Measurements from ENCODE around the gene TAGLN. TPM values are rescaled to one million over a fixed set of nuclear protein-coding genes. Genes with fewer than 3 reads are reported as not detected.
"Not testable (repeated sequence)": the region's sequence is repeated elsewhere in the genome, so short reads cannot be mapped to it uniquely, and the experiment has no call there.

Gene TAGLN
- total and polyA plus RNA-seq, 4 donors: 4,857 to 13,815 (median 11,407) TPM

DNA sequence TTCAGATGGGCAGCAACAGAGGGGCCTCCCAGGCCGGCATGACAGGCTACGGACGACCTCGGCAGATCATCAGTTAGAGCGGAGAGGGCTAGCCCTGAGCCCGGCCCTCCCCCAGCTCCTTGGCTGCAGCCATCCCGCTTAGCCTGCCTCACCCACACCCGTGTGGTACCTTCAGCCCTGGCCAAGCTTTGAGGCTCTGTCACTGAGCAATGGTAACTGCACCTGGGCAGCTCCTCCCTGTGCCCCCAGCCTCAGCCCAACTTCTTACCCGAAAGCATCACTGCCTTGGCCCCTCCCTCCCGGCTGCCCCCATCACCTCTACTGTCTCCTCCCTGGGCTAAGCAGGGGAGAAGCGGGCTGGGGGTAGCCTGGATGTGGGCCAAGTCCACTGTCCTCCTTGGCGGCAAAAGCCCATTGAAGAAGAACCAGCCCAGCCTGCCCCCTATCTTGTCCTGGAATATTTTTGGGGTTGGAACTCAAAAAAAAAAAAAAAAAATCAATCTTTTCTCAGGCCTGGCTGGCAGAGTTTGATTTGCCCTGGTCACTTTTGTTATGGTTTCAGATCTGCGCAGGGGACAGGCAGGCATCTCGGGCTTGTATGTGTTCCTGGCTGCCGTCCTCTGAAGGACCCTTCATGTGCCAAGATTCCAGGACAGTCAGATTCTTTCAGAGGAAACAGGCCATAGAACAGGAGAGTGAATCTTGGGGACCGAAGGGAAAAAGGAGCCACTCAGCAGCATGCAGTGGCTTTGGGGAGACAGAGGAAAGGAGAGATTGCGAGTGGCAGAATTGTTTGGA is 5.3 kb downstream of the TAGLN start:
- H3K36me3 ChIP-seq (ENCODE audit: control insufficient read depth in 1 of 2, insufficient read depth in 2 of 2, low read length in 1 of 2): peaks cover 0 to 21% of the 10 kb centered on the region in 2 donors
- intact Hi-C loops (cut with DNase I): loop anchor here in 1 of 2 donors (5.0 kb wide), 1 partner anchor 72 kb away; no protein-coding TSS in a partner anchor
- H3K9me3 ChIP-seq (ENCODE audit: control insufficient read depth, low read length): no peaks in the 10 kb centered on the region
- no peaks in the 10 kb centered on the region for H3K27me3 ChIP-seq (ENCODE audit: control insufficient read depth in 1 of 2, insufficient read depth in 2 of 2, low read length in 1 of 2)
- DNase-seq: peak in 1 of 2 donors; percentile 56
- WGBS, 2 donors: 12 to 17% methylated on average over 16 to 17 of the region's 17 CpGs
- H3K4me1 ChIP-seq (ENCODE audit: control insufficient read depth in 1 of 2, insufficient read depth in 2 of 2, low read length in 2 of 2): no peaks in the 10 kb centered on the region
- H3K27ac ChIP-seq (ENCODE audit: low read depth in 1 of 2, low read length in 2 of 2): peak overlapping the region; percentile 31 to 62
- ATAC-seq (ENCODE audit: low FRiP score): no peak
- peak overlapping the region; percentile 23 to 98 for H3K4me3 ChIP-seq (ENCODE audit: low read length in 2 of 2)

DNA sequence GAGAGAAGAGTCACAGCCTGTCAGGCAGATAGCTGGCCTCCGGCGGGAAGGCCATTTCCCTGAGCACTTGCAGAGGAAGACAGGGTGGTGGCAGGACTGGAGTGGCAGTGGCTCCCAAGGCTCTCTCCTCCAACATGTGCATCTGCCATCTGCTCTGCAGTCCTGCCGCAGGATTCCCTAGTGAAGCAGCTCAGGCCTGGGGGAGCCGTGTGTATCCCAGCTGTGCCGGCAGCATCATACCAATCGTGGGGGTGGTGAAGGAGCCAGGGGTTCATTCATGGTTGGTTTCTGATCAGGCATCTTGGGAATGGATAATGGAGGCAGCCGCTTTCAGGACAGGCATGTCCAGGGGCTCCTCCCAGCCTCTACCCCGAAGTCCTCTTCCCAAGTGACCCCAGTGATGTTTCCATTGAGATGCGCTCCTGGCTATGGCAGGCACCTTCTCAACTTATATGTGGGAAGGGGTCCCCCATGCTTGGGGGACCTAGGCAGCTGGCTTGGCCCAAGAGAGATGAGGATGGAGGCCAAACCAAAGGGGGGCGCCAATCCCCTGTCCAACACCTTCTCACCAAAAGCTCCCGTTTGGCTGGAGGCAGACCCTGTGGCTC is 6.1 kb downstream of the TAGLN start:
- intact Hi-C loops (cut with DNase I): loop anchor here in 1 of 2 donors (5.0 kb wide), 1 partner anchor 73 kb away; no protein-coding TSS in a partner anchor
- Histone ChIP-seq H3K27ac (ENCODE audit: low read depth in 1 of 2, low read length in 2 of 2) (peak overlapping the region; percentile 31 to 33), H3K36me3 (ENCODE audit: control insufficient read depth in 1 of 2, insufficient read depth in 2 of 2, low read length in 1 of 2) (peaks cover 0 to 21% of the 10 kb centered on the region in 2 donors), H3K27me3 (ENCODE audit: control insufficient read depth in 1 of 2, insufficient read depth in 2 of 2, low read length in 1 of 2) (no peaks in the 10 kb centered on the region), H3K9me3 (ENCODE audit: control insufficient read depth, low read length) (no peaks in the 10 kb centered on the region), H3K4me1 (ENCODE audit: control insufficient read depth in 1 of 2, insufficient read depth in 2 of 2, low read length in 2 of 2) (no peaks in the 10 kb centered on the region), H3K4me3 (ENCODE audit: low read length in 2 of 2) (no peak overlapping the region)
- 54 to 64% methylated on average over 11 of the region's 11 CpGs for WGBS, 2 donors
- ATAC-seq (ENCODE audit: low FRiP score) (no peak), DNase-seq (no peak)

DNA sequence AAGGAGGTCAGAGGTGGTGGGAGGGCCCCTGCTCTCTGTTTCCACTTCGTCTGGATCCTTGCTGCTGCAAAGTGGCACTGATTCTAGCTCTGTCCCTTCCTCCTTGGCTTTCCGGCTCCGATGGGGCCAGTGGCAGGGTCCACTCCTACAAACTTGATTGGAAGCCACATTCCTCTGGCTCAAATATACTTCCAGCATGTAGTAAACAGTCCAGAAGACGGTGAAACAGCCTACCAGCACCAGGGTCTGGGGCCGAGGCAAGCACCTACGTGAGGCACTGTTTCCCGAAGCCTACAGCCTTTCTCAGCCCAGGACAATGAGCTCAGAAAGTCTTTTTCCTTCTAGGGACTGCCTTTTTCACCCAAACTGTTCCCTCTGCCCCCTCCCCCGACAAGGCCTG is 6.9 kb downstream of the TAGLN start:
- ATAC-seq (ENCODE audit: low FRiP score): peak; percentile 8
- 31 to 43% methylated on average over 6 to 8 of the region's 8 CpGs for WGBS, 2 donors
- DNase-seq; H3K4me3 ChIP-seq (ENCODE audit: low read length in 2 of 2); H3K4me1 ChIP-seq (ENCODE audit: control insufficient read depth in 1 of 2, insufficient read depth in 2 of 2, low read length in 2 of 2); H3K9me3 ChIP-seq (ENCODE audit: control insufficient read depth, low read length); H3K27me3 ChIP-seq (ENCODE audit: control insufficient read depth in 1 of 2, insufficient read depth in 2 of 2, low read length in 1 of 2): not testable (repeated sequence)
- H3K27ac ChIP-seq (ENCODE audit: low read depth in 1 of 2, low read length in 2 of 2): peak overlapping the region in 1 of 2 donors; percentile 8
- intact Hi-C loops (cut with DNase I): loop anchor here in 1 of 2 donors (5.0 kb wide), 1 partner anchor 74 kb away; no protein-coding TSS in a partner anchor
- peaks cover 0 to 21% of the 10 kb centered on the region in 2 donors for H3K36me3 ChIP-seq (ENCODE audit: control insufficient read depth in 1 of 2, insufficient read depth in 2 of 2, low read length in 1 of 2)

DNA sequence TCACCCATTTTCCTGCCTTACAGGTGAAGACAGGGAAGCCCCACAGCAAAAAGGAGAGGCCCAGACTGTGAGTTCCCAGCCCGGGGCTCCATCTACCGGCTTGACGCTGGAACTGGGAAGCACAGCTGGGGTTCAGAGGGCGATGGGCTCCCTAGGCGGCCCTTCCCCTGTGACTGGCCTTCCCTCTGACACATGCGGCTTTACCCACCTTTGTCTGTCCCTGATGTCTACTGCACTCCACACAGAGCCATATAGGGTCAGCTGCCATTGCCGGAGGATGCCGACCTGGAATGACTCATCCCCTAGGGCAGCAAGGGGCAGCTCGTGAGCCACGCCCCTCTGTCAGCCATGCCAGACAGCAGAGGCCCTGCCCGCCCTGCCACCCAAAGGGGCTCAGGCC is 7.7 kb downstream of the TAGLN start:
- DNase-seq; H3K4me3 ChIP-seq (ENCODE audit: low read length in 2 of 2); H3K4me1 ChIP-seq (ENCODE audit: control insufficient read depth in 1 of 2, insufficient read depth in 2 of 2, low read length in 2 of 2); H3K27me3 ChIP-seq (ENCODE audit: control insufficient read depth in 1 of 2, insufficient read depth in 2 of 2, low read length in 1 of 2); H3K27ac ChIP-seq (ENCODE audit: low read depth in 1 of 2, low read length in 2 of 2); H3K9me3 ChIP-seq (ENCODE audit: control insufficient read depth, low read length): not testable (repeated sequence)
- intact Hi-C loops (cut with DNase I): loop anchor here in 1 of 2 donors (5.0 kb wide), 1 partner anchor 75 kb away; no protein-coding TSS in a partner anchor
- 69 to 72% methylated on average over 5 to 6 of the region's 11 CpGs for WGBS, 2 donors
- H3K36me3 ChIP-seq (ENCODE audit: control insufficient read depth in 1 of 2, insufficient read depth in 2 of 2, low read length in 1 of 2): peaks cover 0 to 18% of the 10 kb centered on the region in 2 donors
- ATAC-seq (ENCODE audit: low FRiP score): peak; percentile 56

DNA sequence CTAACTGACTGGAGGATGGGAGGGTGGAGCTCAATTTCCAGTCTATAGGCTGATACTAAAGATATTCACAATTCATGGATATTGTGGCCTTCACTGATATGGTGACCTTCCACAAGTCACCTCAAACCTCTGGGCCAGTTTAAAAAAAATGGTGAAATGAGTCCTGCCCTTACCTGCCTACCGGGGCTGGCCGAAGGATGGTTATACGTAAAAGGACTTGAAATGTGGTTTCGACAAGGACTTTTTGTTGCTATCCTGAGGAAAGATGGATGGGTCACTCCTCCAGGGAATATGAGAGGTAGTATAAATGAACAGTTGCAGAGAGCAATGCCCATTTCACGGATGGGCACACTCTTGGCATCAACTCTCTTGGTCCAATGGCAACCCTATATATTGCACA is 8.3 kb downstream of the TAGLN start:
- not testable (repeated sequence) for H3K27me3 ChIP-seq (ENCODE audit: control insufficient read depth in 1 of 2, insufficient read depth in 2 of 2, low read length in 1 of 2); H3K27ac ChIP-seq (ENCODE audit: low read depth in 1 of 2, low read length in 2 of 2); H3K4me1 ChIP-seq (ENCODE audit: control insufficient read depth in 1 of 2, insufficient read depth in 2 of 2, low read length in 2 of 2); H3K9me3 ChIP-seq (ENCODE audit: control insufficient read depth, low read length); ATAC-seq (ENCODE audit: low FRiP score); DNase-seq; H3K4me3 ChIP-seq (ENCODE audit: low read length in 2 of 2)
- H3K36me3 ChIP-seq (ENCODE audit: control insufficient read depth in 1 of 2, insufficient read depth in 2 of 2, low read length in 1 of 2): peaks cover 0 to 13% of the 10 kb centered on the region in 2 donors
- intact Hi-C loops (cut with DNase I): loop anchor here in 1 of 2 donors (5.0 kb wide), 1 partner anchor 75 kb away; no protein-coding TSS in a partner anchor
- WGBS, 2 donors: 76 to 87% methylated on average over 5 of the region's 5 CpGs

DNA sequence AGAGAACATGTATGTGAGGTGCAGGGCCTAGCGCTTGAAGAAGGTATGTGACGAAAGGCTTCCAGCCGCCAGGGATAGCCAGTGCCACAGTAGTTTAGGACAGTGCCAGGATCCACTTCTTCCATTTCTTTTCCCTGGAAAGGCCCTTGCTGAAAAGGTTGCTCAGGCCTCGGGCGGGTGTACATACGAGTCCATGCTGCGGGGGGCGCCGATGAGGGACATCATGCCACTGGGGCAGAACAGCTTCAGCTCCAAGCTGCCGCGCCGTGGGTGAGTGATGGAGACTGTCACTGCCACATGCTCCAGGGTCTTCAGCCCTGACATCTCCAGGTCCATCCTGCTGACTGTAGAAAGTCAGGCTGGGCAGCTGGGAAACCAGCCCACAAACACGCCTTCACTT is 9.5 kb downstream of the TAGLN start:
- peaks cover 0 to 12% of the 10 kb centered on the region in 2 donors for H3K36me3 ChIP-seq (ENCODE audit: control insufficient read depth in 1 of 2, insufficient read depth in 2 of 2, low read length in 1 of 2)

DNA sequence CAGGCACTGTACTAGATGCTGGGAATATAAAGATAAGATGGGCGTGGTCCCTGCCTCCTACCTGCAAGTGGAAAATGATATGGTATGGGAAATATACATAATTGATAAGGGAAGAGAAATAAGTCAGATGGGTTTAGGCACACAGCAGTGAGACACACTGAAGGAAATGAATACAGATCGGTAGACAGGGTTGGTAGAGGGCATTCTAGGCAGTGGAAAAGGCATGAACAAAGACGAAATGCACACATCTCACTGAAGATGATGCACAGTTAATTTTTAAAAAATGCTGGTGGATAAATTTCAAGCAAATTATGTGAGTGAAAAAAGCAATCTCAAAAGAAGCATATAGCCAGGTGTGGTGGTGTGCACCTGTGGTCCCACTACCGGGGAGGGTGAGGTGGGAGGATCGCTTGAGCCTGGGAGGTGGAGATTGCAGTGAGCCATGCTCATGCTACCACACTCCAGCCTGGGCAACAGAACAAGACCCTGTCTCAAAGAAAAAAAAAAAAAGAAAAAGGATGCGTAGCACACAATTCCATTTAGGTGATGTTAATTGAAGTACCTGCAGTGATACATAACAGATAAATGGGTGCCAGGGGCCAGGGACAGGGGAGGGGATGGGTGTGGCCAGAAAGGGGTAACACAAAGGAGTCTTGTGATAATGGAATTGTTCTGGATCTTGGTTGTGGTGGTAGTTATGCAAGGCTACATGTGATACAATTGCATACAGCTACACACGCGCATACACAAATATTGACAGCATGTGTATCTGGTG is 10.4 kb downstream of the TAGLN start:
- intact Hi-C loops (cut with DNase I): loop anchor here in 1 of 2 donors (5.0 kb wide), 1 partner anchor 77 kb away; no protein-coding TSS in a partner anchor
- H3K27ac ChIP-seq (ENCODE audit: low read depth in 1 of 2, low read length in 2 of 2); ATAC-seq (ENCODE audit: low FRiP score); H3K27me3 ChIP-seq (ENCODE audit: control insufficient read depth in 1 of 2, insufficient read depth in 2 of 2, low read length in 1 of 2); H3K9me3 ChIP-seq (ENCODE audit: control insufficient read depth, low read length); H3K4me1 ChIP-seq (ENCODE audit: control insufficient read depth in 1 of 2, insufficient read depth in 2 of 2, low read length in 2 of 2); DNase-seq; H3K36me3 ChIP-seq (ENCODE audit: control insufficient read depth in 1 of 2, insufficient read depth in 2 of 2, low read length in 1 of 2); H3K4me3 ChIP-seq (ENCODE audit: low read length in 2 of 2): not testable (repeated sequence)
- 81 to 82% methylated on average over 7 to 8 of the region's 8 CpGs for WGBS, 2 donors

More for the DNA sequence above, 9.5 kb downstream of the TAGLN start:
- intact Hi-C loops (cut with DNase I): loop anchor here in 1 of 2 donors (5.0 kb wide), 1 partner anchor 76 kb away; no protein-coding TSS in a partner anchor
- not testable (repeated sequence) for H3K9me3 ChIP-seq (ENCODE audit: control insufficient read depth, low read length); H3K27ac ChIP-seq (ENCODE audit: low read depth in 1 of 2, low read length in 2 of 2); H3K4me3 ChIP-seq (ENCODE audit: low read length in 2 of 2); ATAC-seq (ENCODE audit: low FRiP score); H3K27me3 ChIP-seq (ENCODE audit: control insufficient read depth in 1 of 2, insufficient read depth in 2 of 2, low read length in 1 of 2); H3K4me1 ChIP-seq (ENCODE audit: control insufficient read depth in 1 of 2, insufficient read depth in 2 of 2, low read length in 2 of 2)
- peak; percentile 56 to 87 for DNase-seq
- 73 to 78% methylated on average over 9 of the region's 13 CpGs for WGBS, 2 donors

DNA sequence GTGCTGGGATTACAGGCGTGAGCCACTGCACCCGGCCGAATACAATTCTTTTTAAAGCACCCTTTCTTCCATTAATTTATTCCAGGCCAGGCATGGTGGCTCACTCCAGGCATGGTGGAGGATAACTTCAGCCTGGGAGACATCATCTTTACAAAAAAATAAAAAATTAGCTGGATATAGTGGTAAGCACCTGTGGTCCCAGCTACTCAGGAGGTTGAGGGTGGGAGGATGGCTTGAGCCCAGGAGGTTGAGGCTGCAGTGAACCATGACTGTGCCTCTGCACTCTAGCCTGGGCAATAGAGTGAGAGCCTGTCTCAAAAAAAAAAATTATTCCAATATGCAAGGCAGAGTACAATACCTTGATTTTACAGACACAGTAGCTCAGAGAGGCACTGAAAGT is 11.4 kb downstream of the TAGLN start:
- no peak for ATAC-seq (ENCODE audit: low FRiP score)
- WGBS, 2 donors: 93 to 94% methylated on average over 3 of the region's 3 CpGs
- Histone ChIP-seq H3K9me3 (ENCODE audit: control insufficient read depth, low read length) (no peaks in the 10 kb centered on the region), H3K4me3 (ENCODE audit: low read length in 2 of 2) (no peak overlapping the region), H3K27me3 (ENCODE audit: control insufficient read depth in 1 of 2, insufficient read depth in 2 of 2, low read length in 1 of 2) (no peaks in the 10 kb centered on the region), H3K36me3 (ENCODE audit: control insufficient read depth in 1 of 2, insufficient read depth in 2 of 2, low read length in 1 of 2) (no peaks in the 10 kb centered on the region), H3K27ac (ENCODE audit: low read depth in 1 of 2, low read length in 2 of 2) (no peak overlapping the region), H3K4me1 (ENCODE audit: control insufficient read depth in 1 of 2, insufficient read depth in 2 of 2, low read length in 2 of 2) (no peaks in the 10 kb centered on the region)
- no peak for DNase-seq
- intact Hi-C loops (cut with DNase I): no loop called here
